T-cell (primary cell): ENCODE results near the gene FLG. TPM values are rescaled to one million over a fixed set of nuclear protein-coding genes. Genes with fewer than 3 reads are reported as not detected.

ENCODE experiments used
- ATAC-seq, 4 experiments: fragments of 200-7000 bp in 3 of 4; fragments of 150-1000 bp in 1 of 4; cut with Tn5 transposase; replicated peaks in 1 of 4; 1 replicate in 3 of 4; 2 replicates in 1 of 4; pipeline ENCODE4 v1.10.0; 2021; ENCODE audit warnings: moderate library complexity in 3 of 4, mild to moderate bottlenecking in 2 of 4, moderate number of reproducible peaks in 1 of 4
- CTCF ChIA-PET, 2 donors: fragments of 300-600 bp; sonication (Branson Sonifier 250); formaldehyde crosslinking; loops; one replicate each; lab custom pipeline; 2022; ENCODE audit warnings: antibody characterized with exemption in 2 of 2; lab: Charles Lee
- POLR2A ChIA-PET, 2 donors: fragments of 300-600 bp; sonication (Branson Sonifier 250); formaldehyde crosslinking; loops; one replicate each; lab custom pipeline; 2022; ENCODE audit warnings: antibody characterized with exemption in 2 of 2; lab: Charles Lee
- DNase-seq, 35 experiments: peaks; one replicate each; pipeline versions ENCODE4 v3.0.0 to v3.0.0-alpha.2; 2013 to 2023
- H3K27ac ChIP-seq: one replicate; pipeline ENCODE4 v1.5.1; 2013; ENCODE audit warnings: low read length
- H3K27me3 ChIP-seq, 2 experiments: replicated peaks in 1 of 2; 1 replicate in 1 of 2; 2 replicates in 1 of 2; pipeline versions ENCODE4 v1.6.1 to v1.7.0; 2013; ENCODE audit warnings: low read length in 1 of 2, mixed read lengths in 1 of 2; ENCODE audit not compliant: control insufficient read depth in 2 of 2, insufficient read depth in 2 of 2; ENCODE audit errors: extremely low read depth in 1 of 2
- H3K36me3 ChIP-seq, 2 donors: 1 replicate in 1 of 2; 2 replicates in 1 of 2; pipeline versions ENCODE4 v1.6.1 to v1.7.0; 2013; ENCODE audit warnings: low read length in 1 of 2; ENCODE audit not compliant: control insufficient read depth in 2 of 2, insufficient read depth in 1 of 2; ENCODE audit errors: extremely low read depth in 1 of 2
- H3K4me1 ChIP-seq, 2 experiments: 1 replicate in 1 of 2; 2 replicates in 1 of 2; pipeline versions ENCODE4 v1.6.1 to v1.7.0; 2013; ENCODE audit warnings: low read length in 2 of 2, mixed read lengths in 1 of 2; ENCODE audit not compliant: insufficient read depth in 2 of 2, control insufficient read depth in 1 of 2; ENCODE audit errors: extremely low read depth in 1 of 2
- H3K4me3 ChIP-seq, 2 donors: 1 replicate in 1 of 2; 2 replicates in 1 of 2; pipeline versions ENCODE4 v1.5.1 to v1.7.0; 2013; ENCODE audit warnings: mild to moderate bottlenecking in 2 of 2, low read length in 1 of 2, moderate library complexity in 1 of 2; ENCODE audit not compliant: control insufficient read depth in 1 of 2; ENCODE audit errors: extremely low read depth in 1 of 2
- H3K9me3 ChIP-seq: 2 replicates; pipeline ENCODE4 v1.7.0; 2013
- H3K27ac Mint-ChIP-seq, 2 donors: one replicate each; pipeline ENCODE4 v1.8.0; 2020 to 2021; ENCODE audit warnings: mild to moderate bottlenecking in 2 of 2, mixed read lengths in 2 of 2
- H3K27me3 Mint-ChIP-seq, 2 donors: one replicate each; pipeline ENCODE4 v1.8.0; 2021 to 2022; ENCODE audit warnings: mixed read lengths in 2 of 2
- H3K36me3 Mint-ChIP-seq: one replicate; pipeline ENCODE4 v1.8.0; 2021; ENCODE audit warnings: mixed read lengths
- H3K4me1 Mint-ChIP-seq, 3 donors: one replicate each; pipeline ENCODE4 v1.8.0; 2020 to 2022; ENCODE audit warnings: mixed read lengths in 3 of 3, mild to moderate bottlenecking in 1 of 3
- H3K4me3 Mint-ChIP-seq, 3 donors: one replicate each; pipeline ENCODE4 v1.8.0; 2020 to 2022; ENCODE audit warnings: mild to moderate bottlenecking in 3 of 3, mixed read lengths in 3 of 3, moderate library complexity in 3 of 3
- H3K9me3 Mint-ChIP-seq, 3 donors: one replicate each; pipeline ENCODE4 v1.8.0; 2020 to 2022; ENCODE audit warnings: mixed read lengths in 3 of 3
- WGBS: methylation state at CpG from one replicate; pipeline ENCODE4 v1.1.5; 2013; ENCODE audit warnings: missing lambda C conversion rate; ENCODE audit not compliant: insufficient coverage; 5-methylcytosine and 5-hydroxymethylcytosine counted together
- total RNA-seq, 35 experiments: library from RNA in 6 of 35; stranded (reverse) in 6 of 35; fragments of 120-200 nt in 1 of 35; gene quantifications; one replicate each; pipeline versions ENCODE4 v1.2.1 to v1.2.4 and lab custom pipeline; 2013 to 2026

Gene FLG
- not detected for total RNA-seq
- total RNA-seq (2013) = not detected
- total RNA-seq (lab: John Stamatoyannopoulos, UW) = 0 to 0.11 (median 0) reads per million in 29 experiments

- ATAC-seq = no peak
- ChIA-PET CTCF (no interaction called here), POLR2A (no interaction called here)
These were observed at the start of gene FLG for GRCh38 chr1:152325111-152325510. TSS of gene FLG (minus strand) at chr1:152325239. CDS start at chr1:152315456, 9,783 bp downstream.

GRCh38 chr1:152374451-152374850 lies 49.4 kb upstream of the FLG start:
- Histone ChIP-seq H3K4me1 (no peaks in the 10 kb centered on the region), H3K9me3 (no peaks in the 10 kb centered on the region), H3K4me3 (no peak overlapping the region), H3K27ac (no peak overlapping the region), H3K36me3 (no peaks in the 10 kb centered on the region), H3K27me3 (peaks cover 0 to 3% of the 10 kb centered on the region in 2 experiments)
- ChIA-PET CTCF (no interaction called here), POLR2A (no interaction called here)
- Mint-ChIP-seq H3K36me3 (no peaks in the 10 kb centered on the region), H3K27ac (no peak overlapping the region), H3K4me3 (no peak overlapping the region), H3K27me3 (peaks cover 0 to 9% of the 10 kb centered on the region in 2 donors), H3K4me1 (no peaks in the 10 kb centered on the region), H3K9me3 (peaks cover 0 to 3% (median 1%) of the 10 kb centered on the region in 3 donors)
- ATAC-seq (no peak), DNase-seq (no peak)
- WGBS = 89% methylated on average over 3 of the region's 3 CpGs

More at GRCh38 chr1:152325111-152325510, at the start of gene FLG:
- Histone ChIP-seq H3K27ac (no peak within 1 kb of the TSS), H3K4me3 (no peak within 1 kb of the TSS), H3K4me1 (no peaks in the 10 kb centered on the region), H3K36me3 (no peaks in the 10 kb centered on the region), H3K27me3 (no peaks in the 10 kb centered on the region), H3K9me3 (no peaks in the 10 kb centered on the region)
- Mint-ChIP-seq H3K4me3 (no peak within 1 kb of the TSS), H3K27ac (no peak within 1 kb of the TSS), H3K4me1 (no peaks in the 10 kb centered on the region), H3K9me3 (no peaks in the 10 kb centered on the region), H3K27me3 (peaks cover 0 to 3% of the 10 kb centered on the region in 2 donors), H3K36me3 (no peaks in the 10 kb centered on the region)
- no CpG with 5 or more reads among the region's 1 CpG for WGBS
- no peak for DNase-seq

- POLR2A ChIA-PET = no interaction called here
- DNase-seq (no peak), ATAC-seq (no peak)
- Histone ChIP-seq H3K36me3 (no peaks in the 10 kb centered on the region), H3K4me1 (no peaks in the 10 kb centered on the region), H3K4me3 (no peak overlapping the region), H3K27me3 (no peaks in the 10 kb centered on the region), H3K9me3 (no peaks in the 10 kb centered on the region), H3K27ac (no peak overlapping the region)
- H3K4me3 Mint-ChIP-seq = no peak overlapping the region
- WGBS = no CpG with 5 or more reads among the region's 1 CpG
- no peak overlapping the region for H3K27ac Mint-ChIP-seq
- H3K4me1 Mint-ChIP-seq = no peaks in the 10 kb centered on the region
- CTCF ChIA-PET = no interaction called here
- H3K36me3 Mint-ChIP-seq = no peaks in the 10 kb centered on the region
- H3K27me3 Mint-ChIP-seq = peaks cover 4 to 6% of the 10 kb centered on the region in 2 donors
- H3K9me3 Mint-ChIP-seq = peaks cover 0 to 12% (median 6%) of the 10 kb centered on the region in 3 donors
These were observed 47.6 kb upstream of the FLG start for GRCh38 chr1:152372672-152373071.

- ChIA-PET CTCF (interaction anchor here in 1 of 2 donors (0.5 kb wide), 1 partner anchor 37 kb away, joined by 3 read pairs; no protein-coding TSS in a partner anchor), POLR2A (no interaction called here)
- Mint-ChIP-seq H3K27ac (no peak overlapping the region), H3K4me3 (no peak overlapping the region), H3K27me3 (peaks cover 11 to 24% of the 10 kb centered on the region in 2 donors), H3K36me3 (no peaks in the 10 kb centered on the region), H3K9me3 (peaks cover 0 to 12% (median 6%) of the 10 kb centered on the region in 3 donors), H3K4me1 (no peaks in the 10 kb centered on the region)
- Histone ChIP-seq H3K9me3 (no peaks in the 10 kb centered on the region), H3K27me3 (no peaks in the 10 kb centered on the region), H3K4me3 (no peak overlapping the region), H3K27ac (no peak overlapping the region), H3K4me1 (no peaks in the 10 kb centered on the region), H3K36me3 (no peaks in the 10 kb centered on the region)
- WGBS = no CpG with 5 or more reads among the region's 1 CpG
- no peak for DNase-seq
- no peak for ATAC-seq
These were observed 42.4 kb upstream of the FLG start for GRCh38 chr1:152367436-152367835.

DNA sequence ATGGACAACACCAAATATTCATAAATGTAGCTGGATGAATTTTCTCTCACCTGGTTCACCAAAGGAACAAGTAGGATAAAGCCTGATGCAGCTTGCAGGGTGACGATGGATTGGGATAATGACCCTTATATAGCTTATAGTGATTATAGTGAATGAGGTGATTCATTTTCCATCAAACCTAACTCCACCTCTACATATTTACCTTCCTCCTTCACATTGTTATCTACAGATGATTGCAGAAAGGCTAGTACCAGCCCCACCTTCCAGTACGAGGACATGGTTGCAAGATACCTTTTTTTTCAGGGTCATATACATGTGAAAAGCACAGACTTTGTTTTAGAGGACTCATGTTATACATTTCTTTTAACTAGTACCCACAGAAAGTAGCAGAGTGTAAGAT lies 34.9 kb upstream of the FLG start, which contains the start of gene FLG2:
TSS of gene FLG2 (minus strand) at position 101 of the 400 bp plus-strand sequence. CDS start 1,122 bp downstream, outside the sequence.
- no CpG with 5 or more reads among the region's 2 CpGs for WGBS
- DNase-seq = no peak
- Mint-ChIP-seq H3K4me3 (no peak within 1 kb of the TSS), H3K9me3 (peaks cover 0 to 7% (median 0%) of the 10 kb centered on the region in 3 donors), H3K27me3 (peaks cover 7 to 13% of the 10 kb centered on the region in 2 donors), H3K27ac (no peak within 1 kb of the TSS), H3K4me1 (no peaks in the 10 kb centered on the region), H3K36me3 (no peaks in the 10 kb centered on the region)
- POLR2A ChIA-PET = no interaction called here
- ATAC-seq = no peak
- H3K4me3 ChIP-seq = no peak within 1 kb of the TSS
- H3K9me3 ChIP-seq = no peaks in the 10 kb centered on the region
- H3K36me3 ChIP-seq = no peaks in the 10 kb centered on the region
- H3K27me3 ChIP-seq = peaks cover 0 to 5% of the 10 kb centered on the region in 2 experiments
- CTCF ChIA-PET = interaction anchor here in 1 of 2 donors (0.7 kb wide), 1 partner anchor 19 kb away, joined by 3 read pairs; no protein-coding TSS in a partner anchor
- no peaks in the 10 kb centered on the region for H3K4me1 ChIP-seq
- H3K27ac ChIP-seq = no peak within 1 kb of the TSS

- Mint-ChIP-seq H3K4me3 (no peak overlapping the region), H3K36me3 (no peaks in the 10 kb centered on the region), H3K9me3 (peaks cover 0 to 19% (median 0%) of the 10 kb centered on the region in 3 donors), H3K27me3 (peaks cover 7 to 35% of the 10 kb centered on the region in 2 donors), H3K4me1 (no peaks in the 10 kb centered on the region), H3K27ac (no peak overlapping the region)
- Histone ChIP-seq H3K9me3 (no peaks in the 10 kb centered on the region), H3K27ac (no peak overlapping the region), H3K4me1 (no peaks in the 10 kb centered on the region), H3K36me3 (no peaks in the 10 kb centered on the region), H3K4me3 (no peak overlapping the region), H3K27me3 (peaks cover 0 to 5% of the 10 kb centered on the region in 2 experiments)
- POLR2A ChIA-PET = no interaction called here
- CTCF ChIA-PET = interaction anchor here in 1 of 2 donors (1.0 kb wide), 1 partner anchor 9 kb away, joined by 3 read pairs; no protein-coding TSS in a partner anchor
- DNase-seq (no peak), ATAC-seq (no peak)
- WGBS = 67% methylated on average over 1 of the region's 1 CpG
These were observed 31.7 kb upstream of the FLG start for GRCh38 chr1:152356736-152357135.
